Neural progenitor cell (in vitro differentiated cells): Measurements from ENCODE around the gene SMC6.

Experiments
- EZH2 ChIP-seq: fragments of 200-600 bp; sonication (generic); IDR thresholded peaks from 2 replicates; pipeline ENCODE4 v1.6.1; 2017; ENCODE audit warnings: antibody characterized with exemption, mild to moderate bottlenecking, moderate library complexity
- TF ChIP-seq, protein P1 (sequence below): fragments of 200-600 bp; sonication (generic); IDR thresholded peaks from 2 replicates; pipeline ENCODE4 v1.5.1; 2017; ENCODE audit warnings: antibody characterized with exemption, mild to moderate bottlenecking

DNA sequence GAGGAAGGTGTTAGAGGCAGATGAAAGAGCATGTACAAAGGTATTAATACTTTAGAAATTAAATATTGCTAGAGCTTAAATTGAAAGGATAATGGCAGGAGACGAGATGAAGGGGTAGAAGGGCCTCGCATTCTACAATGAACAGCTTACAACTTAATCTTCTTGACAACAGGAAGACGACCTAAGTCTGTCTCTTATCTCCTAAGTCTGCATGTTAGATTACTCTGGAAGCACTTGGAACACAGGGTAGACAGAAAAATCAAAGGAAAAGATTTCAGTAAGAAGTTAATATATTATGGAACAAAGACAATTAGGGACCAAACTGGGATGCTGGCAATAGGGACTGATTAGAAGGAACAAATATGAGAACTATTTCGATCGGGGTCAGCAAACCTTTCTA lies 34.9 kb downstream of the SMC6 start:
- TF ChIP-seq, protein P1, sequence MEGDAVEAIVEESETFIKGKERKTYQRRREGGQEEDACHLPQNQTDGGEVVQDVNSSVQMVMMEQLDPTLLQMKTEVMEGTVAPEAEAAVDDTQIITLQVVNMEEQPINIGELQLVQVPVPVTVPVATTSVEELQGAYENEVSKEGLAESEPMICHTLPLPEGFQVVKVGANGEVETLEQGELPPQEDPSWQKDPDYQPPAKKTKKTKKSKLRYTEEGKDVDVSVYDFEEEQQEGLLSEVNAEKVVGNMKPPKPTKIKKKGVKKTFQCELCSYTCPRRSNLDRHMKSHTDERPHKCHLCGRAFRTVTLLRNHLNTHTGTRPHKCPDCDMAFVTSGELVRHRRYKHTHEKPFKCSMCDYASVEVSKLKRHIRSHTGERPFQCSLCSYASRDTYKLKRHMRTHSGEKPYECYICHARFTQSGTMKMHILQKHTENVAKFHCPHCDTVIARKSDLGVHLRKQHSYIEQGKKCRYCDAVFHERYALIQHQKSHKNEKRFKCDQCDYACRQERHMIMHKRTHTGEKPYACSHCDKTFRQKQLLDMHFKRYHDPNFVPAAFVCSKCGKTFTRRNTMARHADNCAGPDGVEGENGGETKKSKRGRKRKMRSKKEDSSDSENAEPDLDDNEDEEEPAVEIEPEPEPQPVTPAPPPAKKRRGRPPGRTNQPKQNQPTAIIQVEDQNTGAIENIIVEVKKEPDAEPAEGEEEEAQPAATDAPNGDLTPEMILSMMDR: no peak
- no peak for TF ChIP-seq EZH2
